SK-N-SH (cell line): Measurements from ENCODE around the gene MRPS7. TPM values are rescaled to one million over a fixed set of nuclear protein-coding genes. Genes with fewer than 3 reads are reported as not detected.

Experiments
- CTCF ChIA-PET: fragments of 300-600, 350-600 bp; formaldehyde crosslinking; extraction: SDS; loops from one replicate; lab custom pipeline; 2021; lab: Yijun Ruan, JAX
- POLR2A ChIA-PET: fragments of 350-600 bp; sonication (Branson Sonifier 250); formaldehyde crosslinking; extraction: SDS; loops from one replicate; lab custom pipeline; 2020; ENCODE audit warnings: antibody characterized with exemption, inconsistent platforms; lab: Yijun Ruan, JAX
- DNase-seq: peaks from one replicate; pipeline ENCODE4 v3.0.0; 2012
- H2AFZ ChIP-seq: fragments of 200-600 bp; sonication (generic); 2 replicates; pipeline ENCODE4 v1.8.1; 2016; ENCODE audit warnings: antibody characterized with exemption, mild to moderate bottlenecking, low read depth
- H3F3A ChIP-seq: fragments of 200-600 bp; sonication (generic); replicated peaks from 2 replicates; pipeline ENCODE3; 2016; ENCODE audit warnings: antibody characterized with exemption, mild to moderate bottlenecking; ENCODE audit not compliant: insufficient read depth
- H3K27ac ChIP-seq, 2 experiments: fragments of 200-500 bp in 1 of 2; fragments of 200-600 bp in 1 of 2; sonication (Bioruptor generic) in 1 of 2; sonication (generic), shearing (Covaris generic) in 1 of 2; 2 replicates each; pipeline versions ENCODE4 v1.5.1 to v1.6.1; 2014 to 2016; ENCODE audit warnings: low read depth in 2 of 2, inconsistent platforms in 1 of 2, low read length in 1 of 2, mild to moderate bottlenecking in 1 of 2, mixed read lengths in 1 of 2
- H3K27me3 ChIP-seq: fragments of 200-600 bp; sonication (generic), shearing (Covaris generic); 2 replicates; pipeline ENCODE4 v1.6.1; 2016; ENCODE audit warnings: mixed run types; ENCODE audit not compliant: insufficient read depth
- H3K36me3 ChIP-seq, 2 experiments: fragments of 200-500 bp in 1 of 2; fragments of 200-600 bp in 1 of 2; sonication (Bioruptor generic) in 1 of 2; sonication (generic) in 1 of 2; replicated peaks in 1 of 2; 2 replicates each; pipeline versions ENCODE3 to v1.5.1; 2014 to 2016; ENCODE audit warnings: low read length in 1 of 2, mild to moderate bottlenecking in 1 of 2; ENCODE audit not compliant: insufficient read depth in 2 of 2, control insufficient read depth in 1 of 2
- H3K4me1 ChIP-seq, 2 experiments: fragments of 200-500 bp in 1 of 2; fragments of 200-600 bp in 1 of 2; sonication (Bioruptor generic) in 1 of 2; sonication (generic), shearing (Covaris generic) in 1 of 2; 2 replicates each; pipeline versions ENCODE4 v1.5.1 to v1.6.1; 2014 to 2016; ENCODE audit warnings: low read depth in 1 of 2, low read length in 1 of 2, mixed run types in 1 of 2; ENCODE audit not compliant: insufficient read depth in 2 of 2, control insufficient read depth in 1 of 2
- H3K4me2 ChIP-seq: fragments of 200-600 bp; sonication (generic), shearing (Covaris generic); 2 replicates; pipeline ENCODE4 v1.6.1; 2017; ENCODE audit warnings: mixed run types
- H3K4me3 ChIP-seq, 2 experiments: fragments of 200-500 bp in 1 of 2; fragments of 200-600 bp in 1 of 2; sonication (Bioruptor generic) in 1 of 2; sonication (generic), shearing (Covaris generic) in 1 of 2; 2 replicates each; pipeline versions ENCODE4 v1.5.1 to v1.8.1; 2014 to 2016; ENCODE audit warnings: low read depth in 2 of 2, inconsistent platforms in 1 of 2, low read length in 1 of 2, mild to moderate bottlenecking in 1 of 2, mixed read lengths in 1 of 2, moderate library complexity in 1 of 2
- H3K79me2 ChIP-seq: fragments of 200-600 bp; sonication (generic); 2 replicates; pipeline ENCODE4 v1.8.1; 2017; ENCODE audit warnings: mild to moderate bottlenecking; ENCODE audit not compliant: insufficient read depth
- H3K9ac ChIP-seq: fragments of 200-600 bp; sonication (generic); 2 replicates; pipeline ENCODE4 v1.6.1; 2017; ENCODE audit warnings: mixed run types
- H3K9me2 ChIP-seq: fragments of 200-600 bp; sonication (generic); 2 replicates; pipeline ENCODE4 v1.6.1; 2017; ENCODE audit warnings: mixed run types
- H3K9me3 ChIP-seq: fragments of 200-600 bp; sonication (generic); 2 replicates; pipeline ENCODE4 v1.6.1; 2017; ENCODE audit warnings: mixed run types, mild to moderate bottlenecking, moderate library complexity
- H4K20me1 ChIP-seq: fragments of 200-600 bp; sonication (generic); 2 replicates; pipeline ENCODE4 v1.6.1; 2017; ENCODE audit warnings: mild to moderate bottlenecking, mixed run types; ENCODE audit not compliant: insufficient read depth
- EZH2phosphoT487 ChIP-seq: fragments of 200-600 bp; sonication (generic); IDR thresholded peaks from 2 replicates; pipeline ENCODE4 v1.6.1; 2017; ENCODE audit warnings: low read depth, mixed run types, mild to moderate bottlenecking, antibody characterized with exemption, moderate library complexity, borderline replicate concordance
- FOSL2 ChIP-seq: IDR thresholded peaks from 2 replicates; pipeline ENCODE4 v1.4.0; 2012; ENCODE audit warnings: low read depth, mild to moderate bottlenecking, moderate library complexity, borderline replicate concordance
- FOXJ3 ChIP-seq: sonication (generic); formaldehyde crosslinking; IDR thresholded peaks from 2 replicates; pipeline ENCODE4 v1.5.1; 2020; ENCODE audit warnings: mild to moderate bottlenecking, missing genetic modification reagents
- FOXM1 ChIP-seq: IDR thresholded peaks from 2 replicates; pipeline ENCODE4 v1.4.0; 2012; ENCODE audit warnings: low read depth, mild to moderate bottlenecking
- GABPA ChIP-seq: IDR thresholded peaks from 2 replicates; pipeline ENCODE4 v1.4.0; 2012; ENCODE audit warnings: low read depth, mild to moderate bottlenecking
- JUND ChIP-seq: IDR thresholded peaks from 2 replicates; pipeline ENCODE4 v1.4.0; 2012
- NRF1 ChIP-seq: IDR thresholded peaks from 2 replicates; pipeline ENCODE4 v1.6.1; 2012; ENCODE audit warnings: low read depth, mild to moderate bottlenecking, low read length
- RAD21 ChIP-seq: IDR thresholded peaks from 2 replicates; pipeline ENCODE4 v1.6.1; 2012; ENCODE audit warnings: mild to moderate bottlenecking, low read length
- RCOR1 ChIP-seq: fragments of 150-350 bp; IDR thresholded peaks from 2 replicates; pipeline ENCODE4 v1.6.1; 2017; ENCODE audit warnings: antibody characterized with exemption, low read length
- RFX5 ChIP-seq: IDR thresholded peaks from 2 replicates; pipeline ENCODE4 v1.6.1; 2012; ENCODE audit warnings: mild to moderate bottlenecking, improper control_type of control experiment, low read length
- TCF12 ChIP-seq: IDR thresholded peaks from 2 replicates; pipeline ENCODE4 v1.4.0; 2012
- WGBS: methylation state at CpG from one replicate; pipeline ENCODE4 v1.1.6; 2017; ENCODE audit warnings: low lambda C conversion rate; 5-methylcytosine and 5-hydroxymethylcytosine counted together
- polyA plus RNA-seq, 3 experiments: library from polyadenylated mRNA; depleted of rRNA; stranded (reverse); fragments of >200 nt; gene quantifications; 2 replicates each; pipeline ENCODE4 v1.2.3, GENCODE V29; 2012
- TF ChIP-seq, protein P1 (sequence below): IDR thresholded peaks from 2 replicates; pipeline ENCODE4 v1.6.1; 2012; ENCODE audit warnings: mild to moderate bottlenecking, low read depth, low read length, moderate library complexity
- TF ChIP-seq, protein P2 (sequence below): IDR thresholded peaks from 2 replicates; pipeline ENCODE4 v1.4.0; 2012; ENCODE audit warnings: low read depth
- TF ChIP-seq, protein P3 (sequence below): fragments of 150-350 bp; IDR thresholded peaks from 2 replicates; pipeline ENCODE4 v1.6.1; 2016; ENCODE audit warnings: mild to moderate bottlenecking, low read depth, low read length
- TF ChIP-seq, protein P4 (sequence below): fragments of 200-600 bp; sonication (generic); IDR thresholded peaks from 2 replicates; pipeline ENCODE4 v1.6.1; 2017; ENCODE audit warnings: antibody characterized with exemption, mild to moderate bottlenecking, moderate library complexity

Gene MRPS7
- polyA plus RNA-seq, 1 of the 3 experiments (the other 2 are of a cell fraction), result 82.8 TPM

DNA sequence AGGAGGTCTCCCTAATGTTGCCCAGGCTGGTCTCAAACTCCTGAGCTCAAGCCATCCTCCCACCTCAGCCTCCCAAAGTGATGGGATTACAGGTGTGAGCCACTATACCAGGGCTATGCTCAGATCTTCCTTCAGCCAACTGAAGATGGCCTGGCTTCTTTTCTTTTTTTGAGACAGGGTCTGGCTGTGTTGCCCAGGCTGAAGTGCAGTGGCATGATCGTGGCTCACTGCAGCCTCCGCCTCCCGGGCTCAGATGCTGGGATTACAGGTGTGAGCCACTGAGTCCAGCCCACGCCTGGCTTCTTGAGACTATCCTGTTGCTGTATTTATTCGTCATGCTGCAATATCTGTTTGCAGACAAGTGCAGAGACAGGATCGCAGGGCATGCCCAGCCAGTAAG lies 23.4 kb downstream of the MRPS7 start:
- TF ChIP-seq TCF12 (no peak), FOXJ3 (CRISPR knock-in tag) (no peak), RAD21 (no peak), GABPA (no peak), NRF1 (no peak)
- TF ChIP-seq, protein P1, sequence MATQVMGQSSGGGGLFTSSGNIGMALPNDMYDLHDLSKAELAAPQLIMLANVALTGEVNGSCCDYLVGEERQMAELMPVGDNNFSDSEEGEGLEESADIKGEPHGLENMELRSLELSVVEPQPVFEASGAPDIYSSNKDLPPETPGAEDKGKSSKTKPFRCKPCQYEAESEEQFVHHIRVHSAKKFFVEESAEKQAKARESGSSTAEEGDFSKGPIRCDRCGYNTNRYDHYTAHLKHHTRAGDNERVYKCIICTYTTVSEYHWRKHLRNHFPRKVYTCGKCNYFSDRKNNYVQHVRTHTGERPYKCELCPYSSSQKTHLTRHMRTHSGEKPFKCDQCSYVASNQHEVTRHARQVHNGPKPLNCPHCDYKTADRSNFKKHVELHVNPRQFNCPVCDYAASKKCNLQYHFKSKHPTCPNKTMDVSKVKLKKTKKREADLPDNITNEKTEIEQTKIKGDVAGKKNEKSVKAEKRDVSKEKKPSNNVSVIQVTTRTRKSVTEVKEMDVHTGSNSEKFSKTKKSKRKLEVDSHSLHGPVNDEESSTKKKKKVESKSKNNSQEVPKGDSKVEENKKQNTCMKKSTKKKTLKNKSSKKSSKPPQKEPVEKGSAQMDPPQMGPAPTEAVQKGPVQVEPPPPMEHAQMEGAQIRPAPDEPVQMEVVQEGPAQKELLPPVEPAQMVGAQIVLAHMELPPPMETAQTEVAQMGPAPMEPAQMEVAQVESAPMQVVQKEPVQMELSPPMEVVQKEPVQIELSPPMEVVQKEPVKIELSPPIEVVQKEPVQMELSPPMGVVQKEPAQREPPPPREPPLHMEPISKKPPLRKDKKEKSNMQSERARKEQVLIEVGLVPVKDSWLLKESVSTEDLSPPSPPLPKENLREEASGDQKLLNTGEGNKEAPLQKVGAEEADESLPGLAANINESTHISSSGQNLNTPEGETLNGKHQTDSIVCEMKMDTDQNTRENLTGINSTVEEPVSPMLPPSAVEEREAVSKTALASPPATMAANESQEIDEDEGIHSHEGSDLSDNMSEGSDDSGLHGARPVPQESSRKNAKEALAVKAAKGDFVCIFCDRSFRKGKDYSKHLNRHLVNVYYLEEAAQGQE, result no peak
- TF ChIP-seq, protein P2, sequence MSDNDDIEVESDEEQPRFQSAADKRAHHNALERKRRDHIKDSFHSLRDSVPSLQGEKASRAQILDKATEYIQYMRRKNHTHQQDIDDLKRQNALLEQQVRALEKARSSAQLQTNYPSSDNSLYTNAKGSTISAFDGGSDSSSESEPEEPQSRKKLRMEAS, result no peak
- Histone ChIP-seq H4K20me1 (no peaks in the 10 kb centered on the region), H2AFZ (no peak overlapping the region), H3F3A (peaks cover 3% of the 10 kb centered on the region), H3K4me3 (no peak overlapping the region), H3K4me1 (peaks cover 4 to 5% of the 10 kb centered on the region in 2 experiments; a peak in 2 of 4 replicates), H3K4me2 (no peak overlapping the region), H3K27me3 (no peaks in the 10 kb centered on the region), H3K9me3 (no peaks in the 10 kb centered on the region), H3K9me2 (no peaks in the 10 kb centered on the region), H3K9ac (no peak overlapping the region), H3K79me2 (no peaks in the 10 kb centered on the region), H3K27ac (no peak overlapping the region), H3K36me3 (peaks cover 0 to 4% of the 10 kb centered on the region in 2 experiments)
- ChIA-PET POLR2A (interaction anchor here (1.1 kb wide), 1 partner anchor 14 kb away, joined by 3 read pairs; the partner anchor contains the start of gene MIF4GD), CTCF (interaction anchor here (1.3 to 8.3 kb wide), 3 partner anchors 12 to 38 kb away, joined by 4 to 98 read pairs (median 5); partner anchors contain the start of gene MIF4GD)
- DNase-seq, result no peak
- 92% methylated on average over 6 of the region's 6 CpGs for WGBS

DNA sequence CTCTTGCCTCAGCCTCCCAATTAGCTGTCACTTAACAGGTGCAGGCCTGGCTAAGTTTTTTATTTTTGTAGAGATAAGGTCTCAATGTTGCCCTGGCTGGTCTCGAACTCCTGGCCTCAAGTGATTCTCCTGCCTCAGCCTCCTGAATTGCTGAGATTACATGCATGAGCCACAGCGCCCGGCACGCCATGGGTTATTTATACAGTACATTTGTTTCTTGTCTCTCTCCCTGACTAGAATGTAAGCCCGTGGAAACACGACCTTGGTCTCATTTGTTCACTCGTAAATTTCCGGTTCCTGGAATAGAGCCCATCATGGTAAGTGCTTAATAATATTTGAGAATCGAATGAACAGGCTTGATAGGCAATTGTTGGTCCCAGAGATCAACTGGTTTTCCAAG lies 25.5 kb downstream of the MRPS7 start:
- Histone ChIP-seq H3K4me3 (no peak overlapping the region), H4K20me1 (no peaks in the 10 kb centered on the region), H2AFZ (no peak overlapping the region), H3F3A (peaks cover 4% of the 10 kb centered on the region), H3K9me2 (no peaks in the 10 kb centered on the region), H3K27ac (no peak overlapping the region), H3K9ac (no peak overlapping the region), H3K79me2 (no peaks in the 10 kb centered on the region), H3K4me1 (peaks cover 4 to 5% of the 10 kb centered on the region in 2 experiments; a peak in 2 of 4 replicates), H3K9me3 (no peaks in the 10 kb centered on the region), H3K36me3 (peaks cover 0 to 4% of the 10 kb centered on the region in 2 experiments), H3K27me3 (no peaks in the 10 kb centered on the region), H3K4me2 (no peak overlapping the region)
- DNase-seq, result no peak
- CTCF ChIA-PET, result interaction anchor here (1.4 to 8.3 kb wide), 3 partner anchors 14 to 125 kb away, joined by 3 to 98 read pairs (median 34); partner anchors contain the start of gene MIF4GD
- 86% methylated on average over 9 of the region's 9 CpGs for WGBS
- POLR2A ChIA-PET, result no interaction called here
- TF ChIP-seq JUND (no peak), RCOR1 (no peak), FOXM1 (no peak), FOSL2 (no peak), RFX5 (no peak), TCF12 (no peak), EZH2phosphoT487 (no peak)
- TF ChIP-seq, protein P2, result no peak
- TF ChIP-seq, protein P3, sequence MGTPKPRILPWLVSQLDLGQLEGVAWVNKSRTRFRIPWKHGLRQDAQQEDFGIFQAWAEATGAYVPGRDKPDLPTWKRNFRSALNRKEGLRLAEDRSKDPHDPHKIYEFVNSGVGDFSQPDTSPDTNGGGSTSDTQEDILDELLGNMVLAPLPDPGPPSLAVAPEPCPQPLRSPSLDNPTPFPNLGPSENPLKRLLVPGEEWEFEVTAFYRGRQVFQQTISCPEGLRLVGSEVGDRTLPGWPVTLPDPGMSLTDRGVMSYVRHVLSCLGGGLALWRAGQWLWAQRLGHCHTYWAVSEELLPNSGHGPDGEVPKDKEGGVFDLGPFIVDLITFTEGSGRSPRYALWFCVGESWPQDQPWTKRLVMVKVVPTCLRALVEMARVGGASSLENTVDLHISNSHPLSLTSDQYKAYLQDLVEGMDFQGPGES, result no peak
- TF ChIP-seq, protein P4, sequence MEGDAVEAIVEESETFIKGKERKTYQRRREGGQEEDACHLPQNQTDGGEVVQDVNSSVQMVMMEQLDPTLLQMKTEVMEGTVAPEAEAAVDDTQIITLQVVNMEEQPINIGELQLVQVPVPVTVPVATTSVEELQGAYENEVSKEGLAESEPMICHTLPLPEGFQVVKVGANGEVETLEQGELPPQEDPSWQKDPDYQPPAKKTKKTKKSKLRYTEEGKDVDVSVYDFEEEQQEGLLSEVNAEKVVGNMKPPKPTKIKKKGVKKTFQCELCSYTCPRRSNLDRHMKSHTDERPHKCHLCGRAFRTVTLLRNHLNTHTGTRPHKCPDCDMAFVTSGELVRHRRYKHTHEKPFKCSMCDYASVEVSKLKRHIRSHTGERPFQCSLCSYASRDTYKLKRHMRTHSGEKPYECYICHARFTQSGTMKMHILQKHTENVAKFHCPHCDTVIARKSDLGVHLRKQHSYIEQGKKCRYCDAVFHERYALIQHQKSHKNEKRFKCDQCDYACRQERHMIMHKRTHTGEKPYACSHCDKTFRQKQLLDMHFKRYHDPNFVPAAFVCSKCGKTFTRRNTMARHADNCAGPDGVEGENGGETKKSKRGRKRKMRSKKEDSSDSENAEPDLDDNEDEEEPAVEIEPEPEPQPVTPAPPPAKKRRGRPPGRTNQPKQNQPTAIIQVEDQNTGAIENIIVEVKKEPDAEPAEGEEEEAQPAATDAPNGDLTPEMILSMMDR, result no peak
- TF ChIP-seq, protein P1, result no peak
